GM12878 (cell line): ENCODE data around the gene PRRC2B. TPM values are rescaled to one million over a fixed set of nuclear protein-coding genes. Genes with fewer than 3 reads are reported as not detected.

Source experiments
- ATAC-seq: fragments of 200-7000 bp; cut with Tn5 transposase; 3 replicates; pipeline ENCODE4 v1.9.1; 2020; ENCODE audit warnings: mild to moderate bottlenecking, moderate library complexity
- BruUV-seq: library from RNA; stranded (reverse); fragments of 400-500 nt; replicated peaks from 2 replicates; lab custom pipeline; 2021; lab: Mats Ljungman, UMichigan
- CTCF ChIA-PET: fragments of 300-600 bp; sonication (Branson Sonifier 250); formaldehyde crosslinking; extraction: SDS; loops from one replicate; lab custom pipeline; 2021; ENCODE audit warnings: inconsistent platforms; lab: Yijun Ruan, JAX
- POLR2A ChIA-PET: fragments of 350-600 bp; formaldehyde crosslinking; extraction: SDS; loops from one replicate; lab custom pipeline; 2021; ENCODE audit warnings: inconsistent platforms; lab: Charles Lee
- RAD21 ChIA-PET: fragments of 300-600 bp; sonication (Branson Sonifier 250); formaldehyde crosslinking; loops from one replicate; lab custom pipeline; 2023; ENCODE audit warnings: antibody characterized with exemption; ENCODE audit not compliant: unreplicated experiment; lab: Charles Lee
- SMC1A ChIA-PET: fragments of 300-600 bp; sonication (Branson Sonifier 250); formaldehyde crosslinking; loops from one replicate; lab custom pipeline; 2023; ENCODE audit not compliant: unreplicated experiment, uncharacterized antibody; lab: Charles Lee
- DNase-seq: peaks from one replicate; pipeline ENCODE4 v3.0.0-alpha.2; 2011; ENCODE audit warnings: low read depth, low spot score
- FAIRE-seq: peaks from 3 replicates; lab custom pipeline; 2011; peaks lifted over from hg19 to GRCh38; lab: Jason Lieb, UNC
- H2AFZ ChIP-seq: 2 replicates; pipeline ENCODE4 v1.6.0; 2011; ENCODE audit warnings: low read depth, low read length, control low read depth; ENCODE audit not compliant: control insufficient read depth
- H3K27ac ChIP-seq: 2 replicates; pipeline ENCODE4 v1.5.1; 2011; ENCODE audit warnings: control low read depth; ENCODE audit not compliant: control insufficient read depth, insufficient read depth
- H3K27me3 ChIP-seq, 2 experiments: replicated peaks in 1 of 2; 2 replicates each; pipeline versions ENCODE4 v1.6.0 to v1.6.1; 2011; ENCODE audit warnings: low read length in 1 of 2; ENCODE audit not compliant: control insufficient read depth in 2 of 2, insufficient read depth in 2 of 2
- H3K36me3 ChIP-seq, 2 experiments: 2 replicates each; pipeline ENCODE4 v1.5.1; 2011; ENCODE audit warnings: low read length in 1 of 2; ENCODE audit not compliant: control insufficient read depth in 2 of 2, insufficient read depth in 2 of 2
- H3K4me1 ChIP-seq: 2 replicates; pipeline ENCODE4 v1.6.1; 2011; ENCODE audit warnings: mild to moderate bottlenecking, low read length, moderate library complexity, mixed read lengths; ENCODE audit not compliant: control insufficient read depth, insufficient read depth
- H3K4me2 ChIP-seq: 2 replicates; pipeline ENCODE4 v1.6.0; 2011; ENCODE audit warnings: control low read depth; ENCODE audit not compliant: control insufficient read depth, insufficient read depth
- H3K4me3 ChIP-seq: fragments of 200-600 bp; sonication (generic); 2 replicates; pipeline ENCODE4 v1.5.1; 2016
- H3K79me2 ChIP-seq: 2 replicates; pipeline ENCODE4 v1.6.0; 2011; ENCODE audit warnings: low read length; ENCODE audit not compliant: control insufficient read depth, insufficient read depth
- H3K9ac ChIP-seq: 2 replicates; pipeline ENCODE4 v1.8.0; 2011; ENCODE audit warnings: low read length, control low read depth, mixed read lengths; ENCODE audit not compliant: control insufficient read depth, insufficient read depth
- H3K9me3 ChIP-seq: replicated peaks from 3 replicates; pipeline ENCODE4 v1.5.1; 2011; ENCODE audit warnings: mild to moderate bottlenecking, low read length; ENCODE audit not compliant: control insufficient read depth, insufficient read depth
- H4K20me1 ChIP-seq: 2 replicates; pipeline ENCODE4 v1.6.0; 2011; ENCODE audit not compliant: control insufficient read depth, insufficient read depth
- ASH2L ChIP-seq: fragments of 300-600, 200-600 bp; sonication (generic); IDR thresholded peaks from 2 replicates; pipeline ENCODE4 v1.6.1; 2017; ENCODE audit warnings: low read depth, mild to moderate bottlenecking, borderline replicate concordance
- CHD4 ChIP-seq: fragments of 200-600 bp; sonication (generic); IDR thresholded peaks from 2 replicates; pipeline ENCODE4 v1.6.1; 2016; ENCODE audit warnings: mild to moderate bottlenecking
- CREM ChIP-seq: IDR thresholded peaks from 2 replicates; pipeline ENCODE4 v1.6.1; 2014; ENCODE audit warnings: antibody characterized with exemption, low read depth
- ELK1 ChIP-seq: IDR thresholded peaks from 2 replicates; pipeline ENCODE4 v1.6.1; 2012; ENCODE audit warnings: low read depth, low read length, improper control_type of control experiment
- FOS ChIP-seq: IDR thresholded peaks from 3 replicates; pipeline ENCODE4 v1.6.1; 2011; ENCODE audit warnings: borderline replicate concordance; ENCODE audit not compliant: insufficient read length; ENCODE audit errors: extremely low read depth
- HDAC2 ChIP-seq: fragments of 200-600 bp; sonication (generic); IDR thresholded peaks from 2 replicates; pipeline ENCODE4 v1.6.1; 2017
- LARP7 ChIP-seq: fragments of 450-650 bp; IDR thresholded peaks from 2 replicates; pipeline ENCODE4 v1.6.1; 2017; ENCODE audit warnings: mild to moderate bottlenecking
- MTA2 ChIP-seq: fragments of 450-650 bp; IDR thresholded peaks from 2 replicates; pipeline ENCODE4 v1.6.1; 2016; ENCODE audit warnings: low read depth, mild to moderate bottlenecking, moderate library complexity
- NFIC ChIP-seq: IDR thresholded peaks from 2 replicates; pipeline ENCODE4 v1.6.1; 2012; ENCODE audit warnings: low read depth, mild to moderate bottlenecking, inconsistent platforms, low read length, moderate library complexity
- PBX3 ChIP-seq: IDR thresholded peaks from 2 replicates; pipeline ENCODE4 v1.6.1; 2011; ENCODE audit warnings: mild to moderate bottlenecking, low read depth, low read length, moderate library complexity; ENCODE audit not compliant: insufficient replicate concordance
- POU2F2 ChIP-seq: IDR thresholded peaks from 3 replicates; pipeline ENCODE4 v1.6.1; 2011; ENCODE audit warnings: low read depth, mild to moderate bottlenecking, low read length, borderline replicate concordance
- TCF12 ChIP-seq: IDR thresholded peaks from 2 replicates; pipeline ENCODE4 v1.6.1; 2011; ENCODE audit warnings: low read depth, mild to moderate bottlenecking, low read length
- TCF7 ChIP-seq: IDR thresholded peaks from 2 replicates; pipeline ENCODE4 v1.6.1; 2014; ENCODE audit warnings: antibody characterized with exemption, borderline replicate concordance
- WRNIP1 ChIP-seq: IDR thresholded peaks from 2 replicates; pipeline ENCODE4 v1.6.1; 2011; ENCODE audit warnings: low read depth, low read length, improper control_type of control experiment, borderline replicate concordance
- ZNF622 ChIP-seq: fragments of 450-650 bp; IDR thresholded peaks from 2 replicates; pipeline ENCODE4 v1.6.1; 2017; ENCODE audit warnings: mild to moderate bottlenecking, inconsistent platforms
- WGBS: methylation state at CpG from one replicate; pipeline ENCODE4 v1.1.6; 2016; ENCODE audit warnings: low lambda C conversion rate; ENCODE audit not compliant: insufficient replicate concordance, insufficient coverage; ENCODE audit errors: missing lambda C conversion rate; 5-methylcytosine and 5-hydroxymethylcytosine counted together
- in situ Hi-C: fragments of 300-500 bp; cut with MboI; formaldehyde crosslinking; loops from 9 replicates; pipeline ENCODE4 v1.14.3; 2018; ENCODE audit warnings: mixed read lengths
- intact Hi-C: fragments of 100-400 bp; cut with micrococcal nuclease; formaldehyde crosslinking; loops from one replicate; pipeline ENCODE4 v1.14.2; 2022; ENCODE audit not compliant: unreplicated experiment
- polyA plus RNA-seq, 11 experiments: library from polyadenylated mRNA; depleted of rRNA in 4 of 11; unstranded in 6 of 11; stranded (reverse) in 5 of 11; fragments of >200 nt; fragmentation: Nextera tagmentation in 4 of 11; fragmentation: Illumina TruSeq in 1 of 11; extraction: Ambion mirVana in 4 of 11; extraction: Trizol in 1 of 11; gene quantifications; 1 replicate in 1 of 11; 2 replicates in 10 of 11; pipeline versions ENCODE4 v1.2.1 to v1.2.3, GENCODE V29; 2011 to 2016; ENCODE audit warnings: inconsistent platforms in 2 of 11, missing spikeins in 2 of 11, low read depth in 1 of 11
- total RNA-seq, 4 experiments: library from RNA; depleted of rRNA in 3 of 4; stranded (reverse); fragments of >200 nt in 3 of 4; fragmentation: Illumina TruSeq in 1 of 4; extraction: Trizol in 1 of 4; gene quantifications; 2 replicates each; pipeline versions ENCODE4 v1.2.1 to v1.2.3, GENCODE V29; 2013 to 2021
- TF ChIP-seq, protein P1 (sequence below): fragments of 450-650 bp; IDR thresholded peaks from 2 replicates; pipeline ENCODE4 v1.6.1; 2017; ENCODE audit warnings: antibody characterized with exemption, mild to moderate bottlenecking, moderate library complexity
- TF ChIP-seq, protein P2 (sequence below): fragments of 150-350 bp; IDR thresholded peaks from 2 replicates; pipeline ENCODE4 v1.6.1; 2014; ENCODE audit warnings: mild to moderate bottlenecking, low read depth, low read length

PRRC2B gene
- total and polyA plus RNA-seq, 10 of the 15 experiments (the other 5 are each of a cell fraction or from before 2014, with no cell fraction given): 0.84 to 155 (median 28.7) TPM

DNA sequence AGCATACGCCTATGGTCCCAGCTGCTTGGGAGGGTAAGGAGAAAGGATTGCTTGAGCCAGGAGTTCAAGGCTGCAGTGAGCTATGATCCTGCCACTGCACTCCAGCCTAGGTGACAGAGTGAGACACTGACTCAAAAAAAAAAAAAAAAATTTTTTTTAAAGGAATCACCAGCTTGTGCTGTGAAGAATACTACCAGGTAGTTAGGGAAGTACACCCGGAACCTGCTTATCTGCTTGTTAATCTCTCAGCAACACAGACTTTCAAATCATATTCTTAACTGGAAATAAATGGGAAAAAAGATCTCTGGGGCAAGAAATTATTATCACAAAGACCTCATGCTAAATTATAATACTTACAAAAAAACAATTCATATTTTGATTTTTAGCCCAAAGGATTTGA, 26.4 kb upstream of the PRRC2B start:
- intact Hi-C loops (no loop called here), in situ Hi-C loops (no loop called here)
- FAIRE-seq (no peak), DNase-seq (no peak), ATAC-seq (no peak)
- Histone ChIP-seq H3K27me3 (no peaks in the 10 kb centered on the region), H3K4me2 (no peak overlapping the region), H2AFZ (no peak overlapping the region), H3K9ac (no peak overlapping the region), H3K79me2 (peaks cover 4% of the 10 kb centered on the region; the same call in 1 of the 2 replicates), H3K27ac (no peak overlapping the region), H3K9me3 (no peaks in the 10 kb centered on the region), H3K4me1 (no peaks in the 10 kb centered on the region), H4K20me1 (no peaks in the 10 kb centered on the region), H3K4me3 (no peak overlapping the region), H3K36me3 (no peaks in the 10 kb centered on the region)
- WGBS: 25% methylated on average over 2 of the region's 2 CpGs
- ChIA-PET CTCF (interaction anchor here (0.6 to 2.0 kb wide), 9 partner anchors 11 to 381 kb away, joined by 3 to 9 read pairs (median 4); no protein-coding TSS in a partner anchor), RAD21 (interaction anchor here (2.0 kb wide), 1 partner anchor 31 kb away, joined by 5 read pairs; no protein-coding TSS in a partner anchor), POLR2A (interaction anchor here (0.7 kb wide), 1 partner anchor 635 kb away, joined by 3 read pairs; no protein-coding TSS in a partner anchor), SMC1A (interaction anchor here (0.7 to 1.1 kb wide), 4 partner anchors 113 to 378 kb away, joined by 3 to 5 read pairs (median 4); no protein-coding TSS in a partner anchor)
- TF ChIP-seq HDAC2: no peak
- no peak for TF ChIP-seq FOS
- no peak for TF ChIP-seq POU2F2
- no peak for TF ChIP-seq TCF12
- TF ChIP-seq ZNF622: no peak
- no peak for TF ChIP-seq MTA2
- TF ChIP-seq, protein P1, sequence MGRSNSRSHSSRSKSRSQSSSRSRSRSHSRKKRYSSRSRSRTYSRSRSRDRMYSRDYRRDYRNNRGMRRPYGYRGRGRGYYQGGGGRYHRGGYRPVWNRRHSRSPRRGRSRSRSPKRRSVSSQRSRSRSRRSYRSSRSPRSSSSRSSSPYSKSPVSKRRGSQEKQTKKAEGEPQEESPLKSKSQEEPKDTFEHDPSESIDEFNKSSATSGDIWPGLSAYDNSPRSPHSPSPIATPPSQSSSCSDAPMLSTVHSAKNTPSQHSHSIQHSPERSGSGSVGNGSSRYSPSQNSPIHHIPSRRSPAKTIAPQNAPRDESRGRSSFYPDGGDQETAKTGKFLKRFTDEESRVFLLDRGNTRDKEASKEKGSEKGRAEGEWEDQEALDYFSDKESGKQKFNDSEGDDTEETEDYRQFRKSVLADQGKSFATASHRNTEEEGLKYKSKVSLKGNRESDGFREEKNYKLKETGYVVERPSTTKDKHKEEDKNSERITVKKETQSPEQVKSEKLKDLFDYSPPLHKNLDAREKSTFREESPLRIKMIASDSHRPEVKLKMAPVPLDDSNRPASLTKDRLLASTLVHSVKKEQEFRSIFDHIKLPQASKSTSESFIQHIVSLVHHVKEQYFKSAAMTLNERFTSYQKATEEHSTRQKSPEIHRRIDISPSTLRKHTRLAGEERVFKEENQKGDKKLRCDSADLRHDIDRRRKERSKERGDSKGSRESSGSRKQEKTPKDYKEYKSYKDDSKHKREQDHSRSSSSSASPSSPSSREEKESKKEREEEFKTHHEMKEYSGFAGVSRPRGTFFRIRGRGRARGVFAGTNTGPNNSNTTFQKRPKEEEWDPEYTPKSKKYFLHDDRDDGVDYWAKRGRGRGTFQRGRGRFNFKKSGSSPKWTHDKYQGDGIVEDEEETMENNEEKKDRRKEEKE: no peak
- TF ChIP-seq CHD4: no peak
- TF ChIP-seq, protein P2, sequence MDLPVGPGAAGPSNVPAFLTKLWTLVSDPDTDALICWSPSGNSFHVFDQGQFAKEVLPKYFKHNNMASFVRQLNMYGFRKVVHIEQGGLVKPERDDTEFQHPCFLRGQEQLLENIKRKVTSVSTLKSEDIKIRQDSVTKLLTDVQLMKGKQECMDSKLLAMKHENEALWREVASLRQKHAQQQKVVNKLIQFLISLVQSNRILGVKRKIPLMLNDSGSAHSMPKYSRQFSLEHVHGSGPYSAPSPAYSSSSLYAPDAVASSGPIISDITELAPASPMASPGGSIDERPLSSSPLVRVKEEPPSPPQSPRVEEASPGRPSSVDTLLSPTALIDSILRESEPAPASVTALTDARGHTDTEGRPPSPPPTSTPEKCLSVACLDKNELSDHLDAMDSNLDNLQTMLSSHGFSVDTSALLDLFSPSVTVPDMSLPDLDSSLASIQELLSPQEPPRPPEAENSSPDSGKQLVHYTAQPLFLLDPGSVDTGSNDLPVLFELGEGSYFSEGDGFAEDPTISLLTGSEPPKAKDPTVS: no peak
- no peak for TF ChIP-seq CREM
- no peak for TF ChIP-seq NFIC
- TF ChIP-seq ASH2L: no peak
- no peak for TF ChIP-seq ELK1
- TF ChIP-seq PBX3: no peak
- no peak for TF ChIP-seq LARP7
- TF ChIP-seq WRNIP1: no peak
- TF ChIP-seq TCF7: no peak
- no TSS peak for BruUV-seq
